GM23248 (cell line): ENCODE measurements around the gene TAPBP.

Experiments used
- EZH2 ChIP-seq: fragments of 200-600 bp; sonication (generic); IDR thresholded peaks from 2 replicates; pipeline ENCODE4 v1.6.1; 2018; ENCODE audit warnings: antibody characterized with exemption, mild to moderate bottlenecking; ENCODE audit not compliant: insufficient read depth, poor library complexity, severe bottlenecking
- EZH2phosphoT487 ChIP-seq: fragments of 200-600 bp; sonication (generic); IDR thresholded peaks from 2 replicates; pipeline ENCODE4 v1.6.1; 2018; ENCODE audit warnings: antibody characterized with exemption, moderate library complexity, mild to moderate bottlenecking, low read depth; ENCODE audit not compliant: insufficient read depth

GRCh38 chr6:33301877-33302276, 12.0 kb downstream of the TAPBP start:
- TF ChIP-seq EZH2phosphoT487 (no peak), EZH2 (no peak)
